PC-9 (cell line): ENCODE measurements around the gene SFMBT2. TPM values are rescaled to one million over a fixed set of nuclear protein-coding genes. Genes with fewer than 3 reads are reported as not detected.

Source experiments
- BruUV-seq: library from RNA; stranded (reverse); fragments of 400-500 nt; replicated peaks from 2 replicates; lab custom pipeline; 2021; lab: Mats Ljungman, UMichigan
- CTCF ChIA-PET: fragments of 300-600 bp; sonication (Branson Sonifier 250); formaldehyde crosslinking; loops from one replicate; lab custom pipeline; 2022; ENCODE audit warnings: antibody characterized with exemption; lab: Charles Lee
- POLR2A ChIA-PET: fragments of 300-600 bp; sonication (Branson Sonifier 250); formaldehyde crosslinking; loops from one replicate; lab custom pipeline; 2022; ENCODE audit warnings: antibody characterized with exemption; ENCODE audit not compliant: unreplicated experiment; lab: Charles Lee
- DNase-seq, 2 experiments: peaks; one replicate each; pipeline versions ENCODE4 v3.0.0 to v3.0.0-alpha.2; 2015 to 2022; ENCODE audit warnings: mixed read lengths in 1 of 2
- H2AFZ ChIP-seq: fragments of 200-600 bp; sonication (generic); 2 replicates; pipeline ENCODE4 v1.8.1; 2017; ENCODE audit warnings: antibody characterized with exemption
- H3F3A ChIP-seq: fragments of 200-600 bp; sonication (generic); 2 replicates; pipeline ENCODE4 v1.8.1; 2017; ENCODE audit warnings: antibody characterized with exemption, mild to moderate bottlenecking, low read depth; ENCODE audit not compliant: insufficient read depth
- H3K27ac ChIP-seq: fragments of 200-600 bp; sonication (generic); 2 replicates; pipeline ENCODE4 v1.6.1; 2016; ENCODE audit warnings: mixed run types
- H3K27me3 ChIP-seq: fragments of 200-600 bp; sonication (generic); 2 replicates; pipeline ENCODE4 v1.6.1; 2016; ENCODE audit warnings: low read depth, mixed run types; ENCODE audit not compliant: insufficient read depth
- H3K36me3 ChIP-seq: fragments of 200-600 bp; sonication (generic); 2 replicates; pipeline ENCODE4 v1.6.1; 2016; ENCODE audit warnings: low read depth, mixed run types
- H3K4me1 ChIP-seq: fragments of 200-600 bp; sonication (generic); replicated peaks from 2 replicates; pipeline ENCODE4 v1.6.1; 2016; ENCODE audit warnings: mixed run types; ENCODE audit not compliant: insufficient read depth
- H3K4me2 ChIP-seq: fragments of 200-600 bp; sonication (generic); 2 replicates; pipeline ENCODE4 v1.6.1; 2017; ENCODE audit warnings: mixed run types
- H3K4me3 ChIP-seq: fragments of 200-600 bp; sonication (generic); 2 replicates; pipeline ENCODE4 v1.6.1; 2016; ENCODE audit warnings: mixed run types
- H3K79me2 ChIP-seq: fragments of 200-600 bp; sonication (generic); 2 replicates; pipeline ENCODE4 v1.6.1; 2017; ENCODE audit warnings: low read depth, mixed run types
- H3K9me2 ChIP-seq: fragments of 200-600 bp; sonication (generic); 2 replicates; pipeline ENCODE4 v1.8.1; 2017; ENCODE audit warnings: mild to moderate bottlenecking; ENCODE audit not compliant: insufficient read depth
- H3K9me3 ChIP-seq: fragments of 200-600 bp; sonication (generic); 2 replicates; pipeline ENCODE4 v1.8.1; 2016; ENCODE audit warnings: low read depth; ENCODE audit not compliant: insufficient read depth
- H4K20me1 ChIP-seq: fragments of 200-600 bp; sonication (generic); 2 replicates; pipeline ENCODE4 v1.8.1; 2017; ENCODE audit not compliant: insufficient read depth
- CTCF ChIP-seq: fragments of 200-600 bp; sonication (generic); conservative IDR thresholded peaks from 2 replicates; pipeline ENCODE4 v1.6.1; 2017; ENCODE audit warnings: mixed run types, antibody characterized with exemption, mild to moderate bottlenecking, moderate library complexity
- EZH2 ChIP-seq: fragments of 200-600 bp; sonication (generic); IDR thresholded peaks from 2 replicates; pipeline ENCODE4 v1.8.0; 2017; ENCODE audit warnings: antibody characterized with exemption, low read depth
- intact Hi-C: fragments of 100-400 bp; cut with micrococcal nuclease; formaldehyde crosslinking; loops from one replicate; pipeline ENCODE4 v1.10.0; 2022; ENCODE audit not compliant: unreplicated experiment
- total RNA-seq: library from RNA; stranded (reverse); gene quantifications from 2 replicates; pipeline ENCODE4 v1.2.3, GENCODE V29; 2021

SFMBT2 gene
- total RNA-seq, 1 experiment from 2014 or later = 0.07 TPM

- Histone ChIP-seq H3K9me3 (no peaks in the 10 kb centered on the region), H3K36me3 (no peaks in the 10 kb centered on the region), H3K4me1 (no peaks in the 10 kb centered on the region), H3K27ac (no peak overlapping the region), H3K27me3 (peaks cover 29% of the 10 kb centered on the region), H3K4me2 (no peak overlapping the region), H3K9me2 (no peaks in the 10 kb centered on the region), H3K79me2 (no peaks in the 10 kb centered on the region), H2AFZ (no peak overlapping the region), H3K4me3 (no peak overlapping the region), H4K20me1 (no peaks in the 10 kb centered on the region), H3F3A (no peaks in the 10 kb centered on the region)
- BruUV-seq = no TSS peak
- ChIA-PET POLR2A (no interaction called here), CTCF (no interaction called here)
- no peak for DNase-seq
- TF ChIP-seq EZH2 (no peak), CTCF (no peak)
- intact Hi-C loops = no loop called here
Measured at GRCh38 chr10:7432884-7433726, 22.3 kb upstream of the SFMBT2 start.

- H3K4me1 ChIP-seq = no peaks in the 10 kb centered on the region
- peaks cover 26% of the 10 kb centered on the region for H3K27me3 ChIP-seq
- no peak overlapping the region for H3K27ac ChIP-seq
- no peaks in the 10 kb centered on the region for H3F3A ChIP-seq
- no peaks in the 10 kb centered on the region for H3K9me3 ChIP-seq
- no TSS peak for BruUV-seq
- H2AFZ ChIP-seq = no peak overlapping the region
- H3K4me2 ChIP-seq = no peak overlapping the region
- no peaks in the 10 kb centered on the region for H3K79me2 ChIP-seq
- H3K9me2 ChIP-seq = no peaks in the 10 kb centered on the region
- H3K4me3 ChIP-seq = no peak overlapping the region
- no peaks in the 10 kb centered on the region for H3K36me3 ChIP-seq
- TF ChIP-seq CTCF = no peak
- no peak for TF ChIP-seq EZH2
- intact Hi-C loops = loop anchor here (5.0 kb wide), 1 partner anchor 1878 kb away; no protein-coding TSS in a partner anchor
- ChIA-PET POLR2A (no interaction called here), CTCF (no interaction called here)
- no peak for DNase-seq
- no peaks in the 10 kb centered on the region for H4K20me1 ChIP-seq
Measured at GRCh38 chr10:7428673-7429350, 18.0 kb upstream of the SFMBT2 start.

GRCh38 chr10:7426349-7426748 is 15.5 kb upstream of the SFMBT2 start:
- no peak for TF ChIP-seq EZH2
- no peak for TF ChIP-seq CTCF
- ChIA-PET POLR2A (no interaction called here), CTCF (no interaction called here)
- Histone ChIP-seq H3K27me3 (peaks cover 15% of the 10 kb centered on the region; the same call in 1 of the 2 replicates), H3F3A (no peaks in the 10 kb centered on the region), H3K36me3 (no peaks in the 10 kb centered on the region), H3K4me1 (no peaks in the 10 kb centered on the region), H3K79me2 (no peaks in the 10 kb centered on the region), H3K4me3 (no peak overlapping the region), H3K9me2 (no peaks in the 10 kb centered on the region), H3K27ac (no peak overlapping the region), H3K4me2 (no peak overlapping the region), H2AFZ (no peak overlapping the region), H3K9me3 (no peaks in the 10 kb centered on the region), H4K20me1 (no peaks in the 10 kb centered on the region)
- intact Hi-C loops = loop anchor here (5.0 kb wide), 1 partner anchor 1881 kb away; no protein-coding TSS in a partner anchor
- BruUV-seq = no TSS peak
- DNase-seq = no peak
